ENCODE data around the gene AIFM3.
A peak's percentile ranks its signal among the peaks of the same experiment; 100 is the strongest.
"Not testable (repeated sequence)": the region's sequence is repeated elsewhere in the genome, so short reads cannot be mapped to it uniquely, and the experiment has no call there.

AIFM3 gene

DNA sequence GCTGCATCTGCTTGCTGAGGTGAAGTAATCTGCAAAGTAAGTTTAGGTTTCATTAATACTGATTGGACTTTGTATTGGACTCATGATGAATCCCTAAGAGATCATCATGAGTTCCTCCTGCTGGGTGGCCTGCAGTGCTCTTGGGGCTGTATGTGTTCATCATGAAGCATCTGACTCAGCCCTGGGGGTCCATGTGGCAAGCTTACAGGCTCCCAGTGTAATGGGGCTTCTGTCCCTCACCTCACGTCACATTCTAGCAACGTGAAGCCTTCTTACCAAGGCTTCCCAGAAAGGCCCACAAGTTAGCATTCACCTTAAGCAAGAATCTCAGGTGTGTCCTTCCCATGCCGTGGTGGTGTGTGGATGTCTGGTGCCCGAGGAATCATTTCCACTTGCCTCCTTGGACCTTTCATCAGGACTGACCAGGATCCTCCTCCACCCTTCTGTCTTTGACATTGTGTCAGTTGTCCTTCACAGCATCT, 26.1 kb upstream of the AIFM3 start:
- DNase-seq (ENCODE audit: low read depth) = no peak

DNA sequence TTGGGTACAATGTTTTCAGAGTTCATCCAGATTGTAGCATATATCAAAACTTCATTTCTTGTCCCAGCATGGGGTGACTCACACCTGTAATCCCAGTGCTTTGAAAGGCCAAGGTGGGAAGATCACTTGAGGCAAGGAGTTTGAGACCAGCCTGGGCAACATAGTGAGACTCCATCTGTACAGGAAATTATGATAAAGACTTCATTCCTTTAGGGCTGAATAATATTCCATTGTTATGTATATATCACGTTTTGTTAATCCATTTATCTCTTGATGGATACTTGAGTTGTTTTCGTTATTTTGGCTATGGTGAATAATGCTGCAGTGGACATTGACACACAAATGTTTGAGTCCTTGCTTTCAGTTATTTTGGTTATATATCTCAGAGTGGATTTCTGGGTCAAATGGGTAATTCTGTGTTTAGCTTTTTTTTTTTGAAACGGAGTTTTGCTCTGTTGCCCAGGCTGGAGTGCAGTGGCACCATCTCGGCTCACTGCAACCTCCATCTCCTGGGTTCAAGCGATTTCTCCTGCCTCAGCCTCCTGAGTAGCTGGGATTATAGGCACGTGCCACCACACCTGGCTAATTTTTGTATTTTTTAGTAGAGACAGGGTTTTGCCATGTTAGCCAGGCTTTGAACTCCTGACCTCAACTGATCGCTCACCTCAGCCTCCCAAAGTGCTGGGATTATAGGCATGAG, 24.7 kb upstream of the AIFM3 start:
- not testable (repeated sequence) for DNase-seq (ENCODE audit: low read depth)

DNA sequence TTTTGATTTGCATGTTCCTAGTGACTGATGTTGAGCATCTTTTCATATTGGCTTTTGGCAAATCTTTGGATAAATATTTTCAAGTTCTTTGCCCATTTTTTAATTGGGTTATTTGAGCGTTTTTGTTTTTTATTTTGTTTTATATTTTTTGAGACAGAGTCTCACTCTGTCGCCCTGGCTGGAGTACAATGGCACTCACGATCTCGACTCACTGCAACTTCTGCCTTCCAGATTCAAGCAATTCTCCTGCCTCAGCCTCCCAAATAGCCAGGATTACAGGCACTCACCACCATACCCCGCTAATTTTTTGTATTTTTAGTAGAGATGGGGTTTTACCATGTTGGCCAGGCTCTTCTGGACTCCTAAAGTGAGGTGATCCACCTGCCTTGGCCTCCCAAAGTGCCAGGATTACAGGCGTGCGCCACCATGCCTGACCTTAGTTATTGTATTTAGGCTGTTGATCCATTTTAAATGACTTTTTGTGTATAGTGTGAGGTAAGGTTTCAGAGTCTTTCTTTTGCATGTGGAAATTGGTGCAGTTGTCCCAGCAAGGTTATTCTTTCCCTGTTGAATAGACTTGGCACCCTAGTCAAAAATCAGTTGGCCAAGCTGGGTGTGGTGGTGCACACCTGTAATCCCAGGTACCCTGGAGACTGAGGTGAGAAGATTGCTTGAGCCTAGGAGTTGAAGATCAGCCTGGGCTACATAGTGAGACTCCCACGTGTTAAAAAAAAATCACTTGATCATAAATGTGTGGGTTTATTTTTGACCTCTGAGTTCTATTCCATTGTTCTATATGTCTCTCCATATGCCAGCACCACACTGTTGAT, 23.7 kb upstream of the AIFM3 start:
- no peak for DNase-seq (ENCODE audit: low read depth)

DNA sequence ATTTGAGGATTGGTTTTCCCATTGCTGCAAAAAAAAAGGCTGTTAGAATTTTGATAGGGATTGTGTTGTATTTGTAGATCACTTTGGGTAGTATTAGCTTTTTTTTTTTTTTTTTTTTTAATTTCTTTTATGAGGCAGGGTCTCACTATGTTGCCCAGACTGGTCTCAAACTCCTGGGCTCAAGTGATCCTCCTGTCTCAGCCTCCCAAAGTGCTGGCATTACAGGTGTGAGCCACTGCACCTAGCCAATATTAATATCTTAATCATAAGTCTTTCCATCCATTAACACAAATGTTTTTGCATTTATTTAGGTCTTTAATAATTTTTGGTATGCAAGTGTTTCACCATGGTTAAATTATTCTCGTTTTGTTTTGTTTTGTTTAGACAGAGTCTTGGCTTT, 23.0 kb upstream of the AIFM3 start:
- no peak for DNase-seq (ENCODE audit: low read depth)

DNA sequence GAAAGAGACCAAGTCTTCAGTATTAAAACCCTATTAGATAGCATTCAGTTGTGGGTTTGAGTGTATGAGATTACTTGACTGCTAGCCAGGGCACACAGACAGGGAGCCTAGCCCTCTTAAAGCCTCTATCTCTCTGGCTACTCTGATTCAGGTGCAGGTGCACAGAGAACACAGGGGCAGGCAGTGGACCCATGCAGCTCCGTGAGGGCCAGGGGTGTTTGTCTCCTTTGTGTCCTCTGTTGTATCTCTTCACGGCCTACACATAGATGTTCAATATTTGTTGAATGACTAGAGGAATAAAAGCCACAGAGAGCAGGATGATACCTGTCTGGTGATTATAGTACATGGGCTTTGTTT, 21.5 kb upstream of the AIFM3 start:
- no peak for DNase-seq (ENCODE audit: low read depth)

DNA sequence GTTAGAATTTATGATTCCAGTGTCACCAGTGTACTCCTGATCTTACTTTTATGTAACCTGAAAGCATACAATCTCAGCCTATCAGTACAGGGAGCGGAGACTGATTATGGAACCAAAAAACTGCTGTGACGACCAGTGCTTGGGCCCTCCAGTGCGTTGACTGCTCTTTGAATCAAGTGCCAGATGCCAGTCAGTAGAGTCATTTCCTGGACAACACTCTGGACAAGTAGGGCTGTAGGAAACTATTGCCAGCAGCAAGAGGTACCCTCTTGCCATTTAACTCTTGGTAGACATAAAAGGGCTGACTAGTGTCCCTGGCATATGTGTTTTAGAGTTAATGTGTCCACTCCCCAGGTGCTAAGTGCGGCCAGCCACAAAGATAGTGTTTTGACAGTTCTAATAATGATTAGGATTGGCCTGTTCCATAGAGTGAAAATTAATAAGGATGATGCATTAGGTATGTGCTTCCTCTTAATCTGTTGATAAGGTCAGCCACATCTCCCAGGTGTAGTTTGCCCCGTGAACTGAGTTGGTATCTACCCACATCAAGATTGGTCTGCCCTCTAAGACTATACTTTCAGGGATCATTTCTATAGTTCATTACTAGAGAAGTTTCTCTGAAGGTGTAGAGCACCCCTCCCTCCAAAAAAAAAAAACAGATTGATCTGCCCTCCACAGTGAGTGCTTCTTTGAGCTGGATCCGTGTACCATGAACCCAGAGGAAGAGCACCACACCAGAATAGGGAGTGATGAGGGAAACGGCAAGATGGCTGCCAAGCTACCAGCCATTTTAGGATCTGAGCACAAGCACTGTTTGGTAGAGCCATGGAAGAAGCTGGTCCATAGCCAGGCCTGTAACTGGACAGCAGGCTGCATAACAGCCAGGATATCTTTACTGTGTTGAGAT, 20.7 kb upstream of the AIFM3 start:
- DNase-seq (ENCODE audit: low read depth) = no peak

DNA sequence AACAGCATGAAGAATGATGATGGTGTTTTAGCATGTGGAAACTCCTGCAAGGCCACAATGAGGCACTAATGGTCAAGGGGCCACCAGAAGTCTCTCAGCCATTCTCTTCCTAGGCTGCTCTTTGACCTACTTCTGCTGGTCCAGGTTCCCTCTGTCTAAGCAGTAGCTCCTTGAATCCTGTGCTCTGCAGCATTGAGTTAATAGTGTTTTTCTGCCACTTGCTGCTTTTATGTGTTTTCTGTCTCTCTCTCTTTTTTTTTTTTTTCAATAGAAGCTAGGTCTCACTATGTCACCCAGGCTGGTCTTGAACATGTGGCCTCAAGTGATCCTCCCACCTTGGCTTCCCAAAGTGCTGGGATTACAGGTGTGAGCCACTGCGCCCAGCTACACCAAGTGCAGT, 20.1 kb upstream of the AIFM3 start:
- no peak for DNase-seq (ENCODE audit: low read depth)

DNA sequence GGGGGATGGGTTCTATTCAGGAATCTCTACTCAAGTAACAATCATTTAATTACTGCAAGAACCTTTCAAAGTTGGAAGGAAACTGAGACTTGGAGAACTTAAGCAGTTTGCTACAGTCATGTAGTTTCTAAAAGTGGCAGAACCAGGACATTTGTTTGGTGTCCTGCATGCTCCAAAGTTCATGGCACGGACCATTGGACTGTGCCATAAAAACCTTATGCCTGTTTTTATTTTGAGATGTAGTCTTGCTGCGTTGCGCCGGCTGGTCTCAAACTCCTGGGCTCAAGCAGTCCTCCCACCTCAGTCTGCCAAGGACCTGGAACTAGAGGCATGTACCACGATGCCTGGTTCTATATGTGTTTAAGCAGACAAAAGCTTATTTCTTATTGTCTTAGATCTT, 18.6 kb upstream of the AIFM3 start:
- DNase-seq (ENCODE audit: low read depth) = no peak

DNA sequence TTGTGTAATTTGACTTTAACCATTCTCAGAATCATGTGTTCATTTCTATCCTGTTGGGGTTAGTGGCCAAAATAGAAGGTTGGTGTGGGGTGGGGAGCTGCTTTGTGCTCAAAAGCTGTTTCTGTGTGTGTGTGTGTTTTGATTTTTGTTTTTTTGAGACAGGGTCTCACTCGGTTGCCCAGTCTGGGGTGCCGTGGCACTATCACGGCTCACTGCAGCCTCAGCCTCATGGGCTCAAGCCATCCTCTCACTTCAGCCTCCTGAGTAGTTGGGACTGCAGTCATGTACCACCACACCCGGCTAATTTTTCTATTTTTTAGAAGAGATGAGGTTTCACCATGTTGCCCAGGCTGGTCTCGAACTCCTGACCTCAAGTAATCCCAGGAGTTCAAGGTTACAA, 18.1 kb upstream of the AIFM3 start:
- DNase-seq (ENCODE audit: low read depth) = no peak

DNA sequence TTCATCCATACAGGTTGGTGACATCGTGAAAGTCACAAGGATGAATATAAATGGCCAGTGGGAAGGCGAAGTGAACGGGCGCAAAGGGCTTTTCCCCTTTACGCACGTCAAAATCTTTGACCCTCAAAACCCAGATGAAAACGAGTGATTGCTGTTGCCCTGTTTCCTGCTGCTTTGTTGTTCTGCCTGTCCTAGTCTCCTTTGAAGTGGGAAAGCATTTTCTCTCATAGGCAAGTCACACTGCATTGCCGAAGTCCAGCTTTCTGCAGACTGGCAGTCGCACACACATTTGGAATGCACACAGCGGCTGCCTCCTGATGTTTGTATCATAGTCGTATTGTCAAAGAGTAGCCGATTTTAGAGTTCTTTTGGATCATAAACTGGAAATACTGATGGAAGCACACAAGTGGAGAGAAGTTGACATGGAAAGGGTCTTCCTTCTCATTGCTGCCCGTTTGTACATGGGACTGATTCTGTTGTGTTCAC, 17.3 kb upstream of the AIFM3 start:
- no peak for DNase-seq (ENCODE audit: low read depth)

DNA sequence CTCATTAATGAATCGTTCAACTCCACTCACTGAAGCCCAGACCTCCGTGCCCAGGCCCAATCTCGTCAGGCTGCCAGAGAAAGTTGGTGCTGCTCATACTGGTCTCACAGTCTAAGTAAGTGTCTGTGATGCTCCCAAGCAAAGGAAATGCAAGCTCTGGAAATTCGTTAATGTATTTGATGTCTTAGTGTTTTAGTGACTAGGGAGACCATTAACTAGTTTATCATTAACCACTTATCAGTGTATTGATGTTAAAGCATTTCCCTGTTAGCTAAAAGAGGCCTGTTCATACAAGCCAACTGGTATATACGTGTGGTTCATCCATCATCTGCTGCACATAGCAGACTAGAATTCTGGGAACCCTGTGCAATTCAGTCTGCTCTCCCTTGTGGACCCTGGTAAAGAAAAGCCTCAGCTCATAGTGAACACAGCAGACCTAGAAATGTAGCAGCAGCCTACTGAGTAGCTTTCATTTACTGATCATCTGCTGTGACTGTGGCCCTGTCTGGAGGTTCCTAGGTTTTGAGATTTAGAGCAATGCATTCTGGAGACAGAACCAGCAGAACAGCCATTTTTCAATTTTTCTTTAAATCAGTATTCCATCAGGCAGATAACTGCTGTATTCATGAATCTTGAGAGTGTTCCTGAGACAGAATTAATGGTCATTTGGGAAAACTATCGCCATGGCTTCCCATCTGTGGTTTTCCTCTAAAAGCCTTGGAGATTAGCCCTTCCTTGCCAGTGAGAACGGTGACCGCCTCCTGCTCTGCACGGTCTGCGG, 15.7 kb upstream of the AIFM3 start:
- DNase-seq (ENCODE audit: low read depth) = no peak

DNA sequence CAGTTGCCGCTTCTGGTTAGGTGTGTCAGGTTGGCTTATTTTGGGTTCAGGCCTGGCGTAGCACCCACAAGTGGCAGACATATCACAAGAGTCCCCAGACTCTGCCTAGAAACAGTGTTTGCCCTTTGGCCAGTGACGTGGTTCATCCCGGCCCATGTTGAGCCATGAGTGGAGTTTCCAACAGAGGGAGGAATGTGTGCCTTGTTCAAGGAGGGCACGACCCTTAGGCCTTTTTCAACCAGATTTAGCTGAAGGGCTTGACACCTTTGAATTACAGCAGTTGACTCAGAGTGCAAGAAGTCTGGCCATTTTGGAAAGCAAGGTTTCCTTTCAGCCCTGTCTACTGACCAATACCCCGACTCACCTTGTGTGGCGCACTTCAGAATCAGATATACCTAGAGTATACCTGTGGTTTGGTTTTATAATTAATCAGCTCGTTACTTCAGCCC, 15.1 kb upstream of the AIFM3 start:
- no peak for DNase-seq (ENCODE audit: low read depth)

DNA sequence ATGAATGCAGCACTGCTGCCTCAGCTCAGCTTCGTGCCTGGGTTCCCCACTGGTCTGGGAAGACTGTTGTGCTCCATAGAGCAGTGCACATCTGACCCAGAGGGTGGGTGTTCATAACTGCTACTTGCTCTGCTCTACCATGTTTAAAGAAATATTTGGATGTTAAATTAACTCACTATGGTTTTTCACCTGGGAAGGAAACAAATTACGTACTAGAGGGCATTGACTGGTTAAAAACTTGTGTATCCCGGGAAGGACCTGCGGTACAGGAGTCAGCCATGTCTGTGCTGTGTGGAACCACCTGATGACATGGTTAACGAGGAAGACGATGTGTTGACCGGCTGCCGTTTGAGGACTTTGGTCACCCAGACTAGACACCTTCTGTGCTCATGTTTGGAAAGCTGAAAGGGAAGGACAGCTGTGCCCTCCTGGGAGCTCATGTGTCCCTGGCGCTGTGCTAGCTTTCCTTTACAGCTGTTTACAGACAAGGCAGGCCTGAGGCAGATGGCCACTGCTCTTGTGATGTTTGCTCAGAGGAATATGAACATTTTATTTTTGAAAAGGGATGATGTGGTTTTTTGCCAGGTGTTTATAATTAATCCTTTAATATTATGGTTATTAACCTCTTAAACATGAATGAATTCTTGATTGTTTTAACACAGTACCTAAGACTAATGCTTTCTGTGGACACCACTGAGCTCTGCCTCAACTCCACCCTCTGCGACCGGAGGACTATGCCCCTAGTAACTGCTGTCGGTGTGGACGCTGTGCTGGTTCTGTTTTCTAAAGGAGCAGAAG, 14.3 kb upstream of the AIFM3 start:
- DNase-seq (ENCODE audit: low read depth) = no peak

DNA sequence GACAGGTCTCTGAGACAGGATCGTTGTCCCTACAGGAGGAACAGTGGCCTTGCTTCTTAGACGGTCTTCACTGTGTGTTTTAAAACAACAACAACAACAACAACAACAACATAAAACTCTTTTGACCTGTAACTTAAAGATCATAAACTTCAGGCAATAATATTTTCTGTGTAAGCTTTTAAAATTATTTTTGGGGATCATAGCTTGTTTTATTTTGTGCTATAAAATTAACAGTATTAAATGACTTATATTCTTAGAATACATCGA, 13.8 kb upstream of the AIFM3 start:
- DNase-seq (ENCODE audit: low read depth) = no peak

DNA sequence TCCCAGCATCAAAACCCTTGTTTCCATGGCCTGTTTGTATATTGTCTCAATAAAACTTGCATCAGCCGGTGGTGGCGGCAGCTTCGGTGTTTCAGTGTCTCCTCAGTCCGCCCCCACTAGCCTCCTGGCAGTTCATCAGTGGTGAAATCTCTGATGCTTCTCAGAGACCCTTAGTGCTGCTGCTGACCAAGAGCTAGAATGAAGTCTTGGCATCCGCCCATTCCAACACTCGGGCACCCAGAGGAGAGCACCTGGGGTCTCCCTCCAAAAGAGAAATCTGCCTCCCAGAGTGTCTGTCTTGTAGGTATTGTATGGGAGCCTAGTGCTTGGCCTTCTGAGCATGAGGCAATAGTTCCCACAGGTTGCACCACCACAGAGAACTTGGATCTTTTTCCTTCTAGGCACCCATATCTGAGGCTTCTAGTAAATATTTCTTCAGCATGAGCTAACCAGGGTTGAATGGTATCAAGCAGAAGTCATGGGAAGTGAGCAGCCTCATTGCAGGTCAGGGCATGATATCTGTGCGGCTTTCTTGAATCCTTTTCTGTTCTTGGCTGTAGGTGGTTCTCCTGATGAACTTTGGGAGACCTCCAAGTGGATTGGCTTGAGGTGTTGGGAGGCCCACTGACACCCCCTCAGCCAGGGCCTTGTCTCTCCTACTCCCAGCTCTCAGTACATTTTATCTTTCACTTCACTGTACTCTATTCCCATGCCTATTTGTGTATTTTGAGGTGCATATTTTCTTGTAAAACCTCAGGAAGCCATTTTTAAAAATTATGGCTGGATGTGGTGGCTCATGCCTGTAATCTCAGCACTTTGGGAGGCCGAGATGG, 13.2 kb upstream of the AIFM3 start:
- peak; percentile 35 for DNase-seq (ENCODE audit: low read depth)

DNA sequence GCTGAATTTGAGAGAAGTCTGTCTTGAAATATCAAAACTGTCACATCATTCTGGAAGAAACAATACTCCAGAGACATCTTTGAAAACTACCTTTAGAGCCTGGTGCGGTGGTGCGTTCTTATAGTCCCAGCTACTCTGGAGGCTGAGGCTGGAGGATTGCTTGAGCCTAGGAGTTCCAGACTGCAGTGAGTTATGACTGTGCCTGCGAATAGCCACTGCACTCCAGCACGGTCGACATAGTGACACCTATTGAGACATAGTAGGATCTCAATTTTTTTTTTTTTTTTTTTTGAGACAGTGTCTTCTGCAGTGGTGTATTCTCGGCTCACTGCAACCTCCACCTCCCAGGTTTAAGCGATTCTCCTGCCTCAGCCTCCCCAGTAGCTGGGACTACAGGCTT, 11.5 kb upstream of the AIFM3 start:
- no peak for DNase-seq (ENCODE audit: low read depth)

DNA sequence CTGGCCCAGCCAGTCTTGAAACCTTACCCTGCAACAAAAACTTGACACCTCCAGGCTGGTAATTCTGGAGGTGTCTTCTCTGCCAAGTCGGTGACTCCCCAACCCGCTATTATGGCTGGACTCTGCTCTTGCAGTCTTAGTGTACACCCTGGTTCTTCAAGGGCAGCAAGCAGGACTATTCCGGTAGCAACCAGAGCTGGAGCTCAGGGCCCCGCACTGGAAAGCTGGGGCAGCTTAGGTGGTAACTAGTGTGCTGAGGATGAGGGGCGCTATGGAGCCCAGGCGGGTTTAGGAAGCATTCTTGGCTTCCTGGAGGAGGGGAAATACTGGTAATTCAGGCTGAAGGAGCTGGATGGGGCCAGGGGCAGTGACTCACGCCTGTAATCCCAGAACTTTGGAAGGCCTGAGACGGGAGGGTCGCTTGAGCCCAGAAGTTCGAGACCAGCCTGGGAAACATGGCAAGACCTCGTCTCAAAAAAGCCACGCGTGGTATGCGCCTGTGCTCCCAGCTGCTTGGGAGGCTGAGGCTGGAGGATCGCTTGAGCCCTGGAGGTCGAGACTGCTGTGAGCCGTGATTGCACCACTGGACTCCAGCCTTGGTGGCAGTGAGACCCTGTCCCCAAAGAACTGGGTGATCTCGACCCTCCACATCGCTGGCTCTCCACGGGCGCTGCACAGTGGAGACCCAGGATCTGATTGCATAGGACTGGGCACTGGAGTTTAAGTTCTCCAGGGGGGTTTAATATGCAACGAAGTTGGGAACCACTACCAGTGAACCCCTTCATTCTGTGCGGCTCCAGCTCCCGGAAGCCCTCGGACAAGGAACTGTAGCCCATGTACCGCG, 10.6 kb upstream of the AIFM3 start:
- no peak for DNase-seq (ENCODE audit: low read depth)

DNA sequence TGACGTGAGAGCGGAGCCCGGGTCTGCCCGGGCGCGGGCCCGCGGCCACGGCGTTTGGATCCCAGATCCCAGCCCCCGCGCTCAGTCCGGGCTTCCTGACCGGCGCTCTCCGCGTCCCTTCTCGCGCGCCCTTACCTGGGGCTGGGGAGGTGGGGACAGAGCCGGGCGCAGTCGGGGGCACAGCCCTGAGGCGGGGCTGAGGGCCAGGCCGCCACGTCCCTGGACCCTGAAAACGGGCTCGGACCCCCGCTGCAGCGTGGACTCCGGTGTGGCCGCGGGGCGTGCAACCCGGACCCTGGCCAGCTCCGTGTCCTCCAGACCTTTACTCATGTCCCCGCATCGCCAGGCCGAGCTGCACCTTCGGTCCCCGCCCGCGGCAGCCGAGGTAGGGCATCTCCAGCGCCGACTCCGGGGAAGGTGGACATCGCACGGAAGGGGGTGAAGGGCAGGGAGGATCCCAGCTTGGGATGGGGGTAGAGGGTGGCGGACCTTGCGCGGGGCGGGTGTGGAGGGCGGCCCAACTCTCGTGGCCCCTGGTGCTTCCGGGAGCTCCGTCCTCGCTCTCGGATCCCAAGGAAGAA, 9.9 kb upstream of the AIFM3 start:
- no peak for DNase-seq (ENCODE audit: low read depth)
